HepG2 (cell line): ENCODE results near the gene SLC16A1. TPM values are rescaled to one million over a fixed set of nuclear protein-coding genes. Genes with fewer than 3 reads are reported as not detected.

Experiments
- CAMTA2 ChIP-seq: sonication (generic); formaldehyde crosslinking; IDR thresholded peaks from 2 replicates; pipeline ENCODE4 v1.4.0; 2020; ENCODE audit warnings: mild to moderate bottlenecking, missing genetic modification reagents, borderline replicate concordance
- DRAP1 ChIP-seq: IDR thresholded peaks from 2 replicates; pipeline ENCODE4 v1.6.1; 2016; ENCODE audit warnings: missing genetic modification reagents, missing compliant biosample characterization
- E2F2 ChIP-seq: sonication (generic); formaldehyde crosslinking; IDR thresholded peaks from 2 replicates; pipeline ENCODE4 v1.4.0; 2020; ENCODE audit warnings: missing genetic modification reagents, borderline replicate concordance
- GLMP ChIP-seq: sonication (generic); formaldehyde crosslinking; IDR thresholded peaks from 2 replicates; pipeline ENCODE4 v1.9.0; 2021; ENCODE audit warnings: missing genetic modification reagents, mild to moderate bottlenecking, borderline replicate concordance
- MLLT10 ChIP-seq: sonication (generic); formaldehyde crosslinking; IDR thresholded peaks from 2 replicates; pipeline ENCODE4 v1.4.0; 2020; ENCODE audit warnings: missing genetic modification reagents
- MYC ChIP-seq: sonication (generic); formaldehyde crosslinking; IDR thresholded peaks from 2 replicates; pipeline ENCODE4 v1.9.0; 2021; ENCODE audit warnings: missing genetic modification reagents, borderline replicate concordance
- NPAS2 ChIP-seq: sonication (generic); formaldehyde crosslinking; IDR thresholded peaks from 2 replicates; pipeline ENCODE4 v1.8.0; 2022; ENCODE audit warnings: mild to moderate bottlenecking, missing genetic modification reagents, borderline replicate concordance
- SMAD9 ChIP-seq: sonication (generic); formaldehyde crosslinking; IDR thresholded peaks from 2 replicates; pipeline ENCODE4 v1.5.1; 2020; ENCODE audit warnings: mild to moderate bottlenecking, missing genetic modification reagents
- ZBTB1 ChIP-seq: sonication (generic); formaldehyde crosslinking; IDR thresholded peaks from 2 replicates; pipeline ENCODE4 v1.4.0; 2020; ENCODE audit warnings: missing genetic modification reagents, borderline replicate concordance
- ZBTB2 ChIP-seq: sonication (generic); formaldehyde crosslinking; IDR thresholded peaks from 2 replicates; pipeline ENCODE4 v1.8.0; 2022; ENCODE audit warnings: low read depth, missing genetic modification reagents
- ZBTB33 ChIP-seq: sonication (generic); formaldehyde crosslinking; IDR thresholded peaks from 2 replicates; pipeline ENCODE4 v1.4.0; 2020; ENCODE audit warnings: missing genetic modification reagents
- ZEB1 ChIP-seq: IDR thresholded peaks from 2 replicates; pipeline ENCODE4 v1.6.1; 2012; ENCODE audit warnings: mild to moderate bottlenecking, low read depth, inconsistent platforms; ENCODE audit not compliant: insufficient replicate concordance
- ZFAT ChIP-seq: sonication (generic); formaldehyde crosslinking; conservative IDR thresholded peaks from 2 replicates; pipeline ENCODE4 v1.8.1; 2023; ENCODE audit warnings: missing genetic modification reagents, inconsistent platforms
- ZNF7 ChIP-seq: IDR thresholded peaks from 2 replicates; pipeline ENCODE4 v1.6.1; 2016; ENCODE audit warnings: missing biosample characterization, missing genetic modification reagents
- ZNF768 ChIP-seq: sonication (generic); formaldehyde crosslinking; IDR thresholded peaks from 2 replicates; pipeline ENCODE4 v1.4.0; 2020; ENCODE audit warnings: missing genetic modification reagents
- ZNF878 ChIP-seq: sonication (generic); formaldehyde crosslinking; IDR thresholded peaks from 2 replicates; pipeline ENCODE4 v1.8.1; 2023; ENCODE audit warnings: mild to moderate bottlenecking, missing genetic modification reagents, moderate library complexity
- polyA plus RNA-seq, 8 experiments: library from polyadenylated mRNA; depleted of rRNA in 3 of 8; stranded (reverse) in 7 of 8; unstranded in 1 of 8; fragments of >200 nt; fragmentation: Illumina TruSeq in 4 of 8; extraction: Trizol in 4 of 8; gene quantifications; 2 replicates each; pipeline versions ENCODE4 v1.2.1 to v1.2.3, GENCODE V29; 2011 to 2016; ENCODE audit warnings: low read depth in 4 of 8, missing spikeins in 1 of 8, mixed read lengths in 1 of 8; ENCODE audit not compliant: insufficient read depth in 1 of 8
- total RNA-seq, 5 experiments: library from RNA; depleted of rRNA; stranded (reverse); fragments of >200 nt; fragmentation: Illumina TruSeq; extraction: Trizol; gene quantifications; 2 replicates each; pipeline ENCODE4 v1.2.3, GENCODE V29; 2016; ENCODE audit warnings: low read depth in 1 of 5
- TF ChIP-seq, protein P1 (sequence below): sonication (generic); formaldehyde crosslinking; IDR thresholded peaks from 2 replicates; pipeline ENCODE4 v1.4.0; 2020; ENCODE audit warnings: missing genetic modification reagents
- TF ChIP-seq, protein P2 (sequence below): sonication (generic); formaldehyde crosslinking; IDR thresholded peaks from 2 replicates; pipeline ENCODE4 v1.5.0; 2020; ENCODE audit warnings: missing genetic modification reagents
- TF ChIP-seq, protein P3 (sequence below): sonication (generic); formaldehyde crosslinking; IDR thresholded peaks from 2 replicates; pipeline ENCODE4 v1.4.0; 2020; ENCODE audit warnings: missing genetic modification reagents

Gene SLC16A1
- total and polyA plus RNA-seq, 2 of the 13 experiments (the other 11 are each of a cell fraction or from before 2014, with no cell fraction given) = 106 to 142 TPM

- TF ChIP-seq NPAS2 = no peak
- no peak for TF ChIP-seq DRAP1 (CRISPR knock-in tag)
- TF ChIP-seq E2F2 (CRISPR knock-in tag) = no peak
- no peak for TF ChIP-seq ZBTB1 (CRISPR knock-in tag)
- TF ChIP-seq SMAD9 (CRISPR knock-in tag) = no peak
- no peak for TF ChIP-seq MLLT10 (CRISPR knock-in tag)
- no peak for TF ChIP-seq ZEB1
- TF ChIP-seq, protein P1, sequence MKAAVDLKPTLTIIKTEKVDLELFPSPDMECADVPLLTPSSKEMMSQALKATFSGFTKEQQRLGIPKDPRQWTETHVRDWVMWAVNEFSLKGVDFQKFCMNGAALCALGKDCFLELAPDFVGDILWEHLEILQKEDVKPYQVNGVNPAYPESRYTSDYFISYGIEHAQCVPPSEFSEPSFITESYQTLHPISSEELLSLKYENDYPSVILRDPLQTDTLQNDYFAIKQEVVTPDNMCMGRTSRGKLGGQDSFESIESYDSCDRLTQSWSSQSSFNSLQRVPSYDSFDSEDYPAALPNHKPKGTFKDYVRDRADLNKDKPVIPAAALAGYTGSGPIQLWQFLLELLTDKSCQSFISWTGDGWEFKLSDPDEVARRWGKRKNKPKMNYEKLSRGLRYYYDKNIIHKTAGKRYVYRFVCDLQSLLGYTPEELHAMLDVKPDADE (CRISPR knock-in tag) = no peak
- TF ChIP-seq ZBTB33 = no peak
- TF ChIP-seq ZFAT = no peak
- no peak for TF ChIP-seq MYC (CRISPR knock-in tag)
- 0 out of 2 replicates have a peak, but pooled peaks have one; percentile 11 for TF ChIP-seq ZNF878 (CRISPR knock-in tag)
- no peak for TF ChIP-seq CAMTA2 (CRISPR knock-in tag)
- TF ChIP-seq ZNF768 = peak; percentile 82; the same call in 1 of the 2 replicates
- TF ChIP-seq, protein P2, sequence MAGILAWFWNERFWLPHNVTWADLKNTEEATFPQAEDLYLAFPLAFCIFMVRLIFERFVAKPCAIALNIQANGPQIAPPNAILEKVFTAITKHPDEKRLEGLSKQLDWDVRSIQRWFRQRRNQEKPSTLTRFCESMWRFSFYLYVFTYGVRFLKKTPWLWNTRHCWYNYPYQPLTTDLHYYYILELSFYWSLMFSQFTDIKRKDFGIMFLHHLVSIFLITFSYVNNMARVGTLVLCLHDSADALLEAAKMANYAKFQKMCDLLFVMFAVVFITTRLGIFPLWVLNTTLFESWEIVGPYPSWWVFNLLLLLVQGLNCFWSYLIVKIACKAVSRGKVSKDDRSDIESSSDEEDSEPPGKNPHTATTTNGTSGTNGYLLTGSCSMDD (CRISPR knock-in tag) = no peak
- TF ChIP-seq ZBTB2 (CRISPR knock-in tag) = peak; percentile 5; the same call in 1 of the 2 replicates
- TF ChIP-seq ZNF7 (CRISPR knock-in tag) = no peak
- TF ChIP-seq GLMP (CRISPR knock-in tag) = no peak
- TF ChIP-seq, protein P3, sequence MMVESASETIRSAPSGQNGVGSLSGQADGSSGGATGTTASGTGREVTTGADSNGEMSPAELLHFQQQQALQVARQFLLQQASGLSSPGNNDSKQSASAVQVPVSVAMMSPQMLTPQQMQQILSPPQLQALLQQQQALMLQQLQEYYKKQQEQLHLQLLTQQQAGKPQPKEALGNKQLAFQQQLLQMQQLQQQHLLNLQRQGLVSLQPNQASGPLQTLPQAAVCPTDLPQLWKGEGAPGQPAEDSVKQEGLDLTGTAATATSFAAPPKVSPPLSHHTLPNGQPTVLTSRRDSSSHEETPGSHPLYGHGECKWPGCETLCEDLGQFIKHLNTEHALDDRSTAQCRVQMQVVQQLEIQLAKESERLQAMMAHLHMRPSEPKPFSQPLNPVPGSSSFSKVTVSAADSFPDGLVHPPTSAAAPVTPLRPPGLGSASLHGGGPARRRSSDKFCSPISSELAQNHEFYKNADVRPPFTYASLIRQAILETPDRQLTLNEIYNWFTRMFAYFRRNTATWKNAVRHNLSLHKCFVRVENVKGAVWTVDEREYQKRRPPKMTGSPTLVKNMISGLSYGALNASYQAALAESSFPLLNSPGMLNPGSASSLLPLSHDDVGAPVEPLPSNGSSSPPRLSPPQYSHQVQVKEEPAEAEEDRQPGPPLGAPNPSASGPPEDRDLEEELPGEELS = no peak
Measured at GRCh38 chr1:112956544-112957132, 642 bp upstream of the SLC16A1 start (continued).
